AG04450 (cell line): Measurements from ENCODE around the gene KLK6. TPM values are rescaled to one million over a fixed set of nuclear protein-coding genes. Genes with fewer than 3 reads are reported as not detected.

Source experiments
- CTCF ChIA-PET: fragments of 300-600, 350-600 bp; formaldehyde crosslinking; extraction: SDS; loops from one replicate; lab custom pipeline; 2022; ENCODE audit warnings: antibody characterized with exemption, inconsistent platforms; lab: Charles Lee
- POLR2A ChIA-PET: fragments of 350-600 bp; formaldehyde crosslinking; extraction: SDS; loops from one replicate; lab custom pipeline; 2021; ENCODE audit warnings: antibody characterized with exemption, inconsistent platforms; lab: Yijun Ruan, JAX
- DNase-seq: peaks from one replicate; pipeline ENCODE4 v3.0.0-alpha.2; 2011; ENCODE audit warnings: low read depth, low spot score
- H3K27ac ChIP-seq: one replicate; pipeline ENCODE4 v1.5.1; 2012; ENCODE audit warnings: low read depth, low read length, control low read depth
- H3K27me3 ChIP-seq: one replicate; pipeline ENCODE4 v1.6.0; 2012; ENCODE audit warnings: low read length; ENCODE audit not compliant: control insufficient read depth, insufficient read depth
- H3K4me3 ChIP-seq: 2 replicates; pipeline ENCODE4 v1.5.1; 2011; ENCODE audit warnings: mild to moderate bottlenecking, low read depth, low read length, control low read depth
- H3K9me3 ChIP-seq: 2 replicates; pipeline ENCODE4 v1.5.1; 2012; ENCODE audit warnings: low read length; ENCODE audit not compliant: control insufficient read depth, insufficient read depth
- polyA plus RNA-seq: library from polyadenylated mRNA; depleted of rRNA; stranded (reverse); fragments of >200 nt; gene quantifications from 2 replicates; pipeline ENCODE4 v1.2.3, GENCODE V29; 2011
- TF ChIP-seq, protein P1 (sequence below): IDR thresholded peaks from 2 replicates; pipeline ENCODE4 v1.5.1; 2011; ENCODE audit warnings: low read depth, low read length, control low read depth, inconsistent platforms

KLK6 gene
- polyA plus RNA-seq, 1 experiment, result not detected

DNA sequence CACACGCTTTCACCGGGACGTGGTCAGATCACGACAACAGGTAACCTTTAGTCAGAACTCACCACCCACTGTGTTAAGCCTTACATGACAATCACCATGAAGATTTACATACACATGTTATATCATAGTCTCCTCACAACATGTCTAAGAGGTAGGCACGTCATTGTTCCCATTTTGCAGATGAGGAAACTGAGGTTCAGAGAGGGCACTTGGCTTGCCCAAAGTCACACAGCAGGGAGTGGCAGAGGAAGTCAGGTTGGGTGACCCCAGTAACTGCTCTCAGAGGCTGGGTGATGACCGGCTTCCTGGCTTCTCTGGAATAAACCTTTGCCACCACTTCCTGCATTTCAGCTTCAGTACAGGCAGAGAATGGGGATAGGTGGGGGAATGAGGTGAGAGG, 44.9 kb upstream of the KLK6 start:
- CTCF ChIA-PET, result no interaction called here
- TF ChIP-seq, protein P1, sequence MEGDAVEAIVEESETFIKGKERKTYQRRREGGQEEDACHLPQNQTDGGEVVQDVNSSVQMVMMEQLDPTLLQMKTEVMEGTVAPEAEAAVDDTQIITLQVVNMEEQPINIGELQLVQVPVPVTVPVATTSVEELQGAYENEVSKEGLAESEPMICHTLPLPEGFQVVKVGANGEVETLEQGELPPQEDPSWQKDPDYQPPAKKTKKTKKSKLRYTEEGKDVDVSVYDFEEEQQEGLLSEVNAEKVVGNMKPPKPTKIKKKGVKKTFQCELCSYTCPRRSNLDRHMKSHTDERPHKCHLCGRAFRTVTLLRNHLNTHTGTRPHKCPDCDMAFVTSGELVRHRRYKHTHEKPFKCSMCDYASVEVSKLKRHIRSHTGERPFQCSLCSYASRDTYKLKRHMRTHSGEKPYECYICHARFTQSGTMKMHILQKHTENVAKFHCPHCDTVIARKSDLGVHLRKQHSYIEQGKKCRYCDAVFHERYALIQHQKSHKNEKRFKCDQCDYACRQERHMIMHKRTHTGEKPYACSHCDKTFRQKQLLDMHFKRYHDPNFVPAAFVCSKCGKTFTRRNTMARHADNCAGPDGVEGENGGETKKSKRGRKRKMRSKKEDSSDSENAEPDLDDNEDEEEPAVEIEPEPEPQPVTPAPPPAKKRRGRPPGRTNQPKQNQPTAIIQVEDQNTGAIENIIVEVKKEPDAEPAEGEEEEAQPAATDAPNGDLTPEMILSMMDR, result no peak
- Histone ChIP-seq H3K27ac (no peak overlapping the region), H3K27me3 (peaks cover 18% of the 10 kb centered on the region), H3K9me3 (peaks cover 4% of the 10 kb centered on the region; the same call in 1 of the 2 replicates), H3K4me3 (no peak overlapping the region)
- POLR2A ChIA-PET, result no interaction called here
- no peak for DNase-seq

DNA sequence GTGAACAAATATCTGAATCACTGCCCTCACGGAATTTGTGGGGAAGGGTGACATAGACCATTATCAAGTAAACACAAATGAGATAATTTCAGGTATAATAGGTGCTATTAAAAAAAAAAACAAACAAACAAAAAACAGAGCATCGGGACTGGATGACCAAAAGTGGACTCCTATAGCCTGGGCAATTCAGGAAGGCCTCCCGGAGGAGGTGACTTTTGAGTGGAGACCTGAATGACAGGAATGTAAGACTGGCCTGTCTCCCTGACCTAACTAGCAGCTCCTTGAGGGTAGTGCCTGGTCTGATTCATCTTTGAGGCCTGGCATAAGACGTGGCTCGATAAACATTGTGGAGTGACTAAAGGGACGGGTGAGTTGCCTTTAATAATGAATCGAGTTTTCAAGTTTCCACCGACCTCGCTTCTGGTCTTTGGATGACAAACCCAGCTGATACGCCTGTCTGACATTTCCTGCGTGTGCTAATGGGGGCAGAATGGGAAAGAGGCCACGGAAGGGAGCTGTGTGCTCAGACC, 43.3 kb upstream of the KLK6 start:
- TF ChIP-seq, protein P1, result no peak
- H3K27ac ChIP-seq, result no peak overlapping the region
- CTCF ChIA-PET, result no interaction called here
- POLR2A ChIA-PET, result interaction anchor here (0.6 kb wide), 1 partner anchor 26 kb away, joined by 4 read pairs; no protein-coding TSS in a partner anchor
- H3K27me3 ChIP-seq, result peaks cover 11% of the 10 kb centered on the region
- H3K4me3 ChIP-seq, result no peak overlapping the region
- peaks cover 4% of the 10 kb centered on the region; the same call in 1 of the 2 replicates for H3K9me3 ChIP-seq
- no peak for DNase-seq

DNA sequence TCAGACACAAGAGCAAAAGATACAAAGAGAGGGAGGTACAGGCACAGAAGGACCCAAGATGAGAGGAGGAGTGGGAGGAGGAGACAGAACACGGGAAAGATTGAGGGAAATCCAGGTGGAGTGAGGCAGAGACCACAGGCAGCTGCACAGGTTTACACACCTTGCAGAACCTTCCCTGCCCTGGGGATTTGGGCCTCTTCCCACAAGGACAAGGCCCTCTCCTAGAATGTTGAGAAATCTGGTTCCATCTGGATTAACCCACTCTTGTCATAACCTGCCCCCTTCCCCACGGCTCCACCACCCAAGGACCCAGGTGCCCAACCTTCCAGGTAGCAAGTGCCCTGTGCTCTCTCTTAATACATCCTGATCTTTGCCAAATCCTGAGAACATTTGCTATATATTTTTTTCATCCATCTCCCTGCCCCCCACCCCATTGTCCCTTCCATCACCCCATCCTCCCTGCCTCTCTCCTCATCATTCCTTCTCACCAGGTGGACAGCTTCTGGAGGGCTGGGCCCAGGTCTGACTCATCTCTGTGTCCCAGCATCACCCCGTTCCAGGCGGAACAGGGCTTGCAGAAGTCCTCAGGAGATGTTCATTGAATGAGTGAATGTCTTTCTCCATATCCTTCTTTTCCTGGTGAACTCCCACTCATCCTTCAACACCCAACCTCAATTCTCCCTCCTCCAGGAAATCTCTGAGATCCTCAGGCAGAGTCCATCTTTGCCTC, 40.8 kb upstream of the KLK6 start:
- Histone ChIP-seq H3K27ac (no peak overlapping the region), H3K27me3 (no peaks in the 10 kb centered on the region), H3K4me3 (no peak overlapping the region), H3K9me3 (no peaks in the 10 kb centered on the region; the same call in 1 of the 2 replicates)
- ChIA-PET CTCF (interaction anchor here (1.6 kb wide), 1 partner anchor 11 kb away, joined by 6 read pairs; no protein-coding TSS in a partner anchor), POLR2A (no interaction called here)
- no peak for DNase-seq
- TF ChIP-seq, protein P1, result no peak

DNA sequence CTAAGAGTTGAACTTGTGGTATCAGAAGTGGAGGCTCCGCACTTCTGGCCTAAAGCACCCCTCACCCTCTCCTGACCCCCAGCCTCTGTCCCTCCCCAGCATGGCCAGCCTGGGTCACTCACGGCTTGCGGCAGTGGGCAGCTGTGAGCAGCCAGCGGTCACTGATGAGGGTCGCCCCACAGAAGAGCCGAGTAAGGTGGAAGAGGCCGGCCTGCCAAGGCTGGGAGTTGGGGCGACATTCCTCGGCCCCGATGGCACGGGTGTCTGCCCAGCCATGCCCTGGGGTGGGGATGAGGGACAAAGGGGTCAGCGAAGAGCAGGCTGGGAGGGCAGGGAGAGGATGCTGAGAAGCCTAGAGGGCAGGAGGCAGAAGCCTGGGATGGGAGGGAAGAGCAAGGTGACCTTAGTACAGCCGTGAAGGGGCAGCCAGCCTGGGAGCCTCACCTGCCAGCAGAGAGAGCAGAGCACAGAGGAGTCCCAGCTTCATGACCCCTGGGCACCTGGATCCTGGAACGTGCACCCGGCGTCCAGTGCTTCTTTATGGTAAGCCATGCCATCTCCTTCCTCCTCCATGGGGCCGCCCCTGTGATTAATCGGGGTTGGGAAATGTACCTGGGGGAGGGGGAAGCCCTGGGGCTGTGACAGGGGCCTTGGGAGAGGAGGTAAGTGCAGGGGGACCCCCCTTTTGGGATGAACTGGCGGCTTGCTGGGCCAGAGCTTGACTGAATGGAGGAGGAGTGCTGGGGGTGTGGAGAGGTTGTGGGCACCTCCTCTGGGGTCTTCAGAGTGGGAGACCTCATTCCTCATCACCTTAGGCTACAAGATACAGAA, 39.9 kb upstream of the KLK6 start:
- Histone ChIP-seq H3K4me3 (no peak overlapping the region), H3K27me3 (no peaks in the 10 kb centered on the region), H3K27ac (no peak overlapping the region), H3K9me3 (no peaks in the 10 kb centered on the region; the same call in 1 of the 2 replicates)
- POLR2A ChIA-PET, result no interaction called here
- no peak for DNase-seq
- CTCF ChIA-PET, result no interaction called here
- TF ChIP-seq, protein P1, result no peak
